DOHH2 (cell line): Measurements from ENCODE around the gene FHOD3.

ENCODE experiments used
- H3F3A ChIP-seq: fragments of 200-600 bp; sonication (generic), shearing (Covaris generic); 2 replicates; pipeline ENCODE4 v1.6.0; 2016; ENCODE audit warnings: antibody characterized with exemption, mild to moderate bottlenecking; ENCODE audit not compliant: control insufficient read depth, insufficient read depth
- H3K27ac ChIP-seq: fragments of 200-600 bp; sonication (generic); 2 replicates; pipeline ENCODE4 v1.5.1; 2014; ENCODE audit warnings: low read depth, mild to moderate bottlenecking, low read length, moderate library complexity
- H3K27me3 ChIP-seq: fragments of 200-600 bp; sonication (generic); 2 replicates; pipeline ENCODE4 v1.6.1; 2014; ENCODE audit warnings: mild to moderate bottlenecking, low read length, mixed read lengths; ENCODE audit not compliant: control insufficient read depth
- H3K36me3 ChIP-seq: fragments of 200-600 bp; sonication (generic); 2 replicates; pipeline ENCODE4 v1.6.1; 2014; ENCODE audit warnings: mild to moderate bottlenecking, low read length, moderate library complexity, mixed read lengths; ENCODE audit not compliant: control insufficient read depth
- H3K4me1 ChIP-seq: fragments of 200-600 bp; sonication (generic); 2 replicates; pipeline ENCODE4 v1.6.1; 2014; ENCODE audit warnings: mild to moderate bottlenecking, low read length, mixed read lengths; ENCODE audit not compliant: control insufficient read depth
- H3K4me2 ChIP-seq: fragments of 200-600 bp; sonication (generic); 2 replicates; pipeline ENCODE4 v1.6.0; 2014; ENCODE audit warnings: mild to moderate bottlenecking, low read length, moderate library complexity
- H3K4me3 ChIP-seq: fragments of 200-600 bp; sonication (generic); 2 replicates; pipeline ENCODE4 v1.5.1; 2014; ENCODE audit warnings: mild to moderate bottlenecking, low read length, mixed read lengths
- H3K79me2 ChIP-seq: fragments of 200-600 bp; sonication (generic); 2 replicates; pipeline ENCODE4 v1.6.1; 2014; ENCODE audit warnings: mild to moderate bottlenecking, low read length, mixed read lengths; ENCODE audit not compliant: control insufficient read depth
- H3K9me2 ChIP-seq: fragments of 200-600 bp; sonication (generic); replicated peaks from 2 replicates; pipeline ENCODE4 v1.6.1; 2014; ENCODE audit warnings: mild to moderate bottlenecking, low read length, mixed read lengths; ENCODE audit not compliant: control insufficient read depth
- H3K9me3 ChIP-seq: fragments of 200-600 bp; sonication (generic); 2 replicates; pipeline ENCODE4 v1.6.1; 2014; ENCODE audit warnings: antibody characterized with exemption, low read length, mixed read lengths; ENCODE audit not compliant: control insufficient read depth, insufficient read depth
- H4K20me1 ChIP-seq: fragments of 200-600 bp; sonication (generic); 2 replicates; pipeline ENCODE4 v1.6.0; 2014; ENCODE audit warnings: low read depth, mild to moderate bottlenecking, antibody characterized with exemption, low read length, moderate library complexity; ENCODE audit not compliant: control insufficient read depth, insufficient read depth
- CTCF ChIP-seq: fragments of 200-600 bp; sonication (generic); IDR thresholded peaks from one replicate; pipeline ENCODE4 v1.5.1; 2014; ENCODE audit warnings: antibody characterized with exemption, mild to moderate bottlenecking, low read depth, low read length; ENCODE audit not compliant: poor library complexity, severe bottlenecking
- EZH2phosphoT487 ChIP-seq: fragments of 200-600 bp; sonication (generic); IDR thresholded peaks from 2 replicates; pipeline ENCODE4 v1.6.1; 2017; ENCODE audit warnings: borderline replicate concordance, mild to moderate bottlenecking, antibody characterized with exemption, low read length, moderate library complexity, mixed read lengths

Gene FHOD3

GRCh38 chr18:36389027-36389426 lies 91.5 kb downstream of the FHOD3 start:
- no peak for TF ChIP-seq EZH2phosphoT487
- no peak for TF ChIP-seq CTCF

GRCh38 chr18:36389811-36390581 lies 92.5 kb downstream of the FHOD3 start:
- Histone ChIP-seq H3K9me3 (no peaks in the 10 kb centered on the region), H3K4me1 (no peaks in the 10 kb centered on the region), H3K4me2 (no peak overlapping the region), H4K20me1 (no peaks in the 10 kb centered on the region), H3K27me3 (no peaks in the 10 kb centered on the region), H3K4me3 (no peak overlapping the region), H3K27ac (no peak overlapping the region), H3F3A (no peaks in the 10 kb centered on the region), H3K79me2 (no peaks in the 10 kb centered on the region), H3K36me3 (no peaks in the 10 kb centered on the region), H3K9me2 (no peaks in the 10 kb centered on the region)
- no peak for TF ChIP-seq EZH2phosphoT487
- TF ChIP-seq CTCF: no peak

More at GRCh38 chr18:36389027-36389426, 91.5 kb downstream of the FHOD3 start:
- Histone ChIP-seq H3F3A (no peaks in the 10 kb centered on the region), H3K27ac (no peak overlapping the region), H3K9me3 (no peaks in the 10 kb centered on the region), H3K4me3 (no peak overlapping the region), H3K4me2 (no peak overlapping the region), H3K36me3 (no peaks in the 10 kb centered on the region), H3K4me1 (no peaks in the 10 kb centered on the region), H4K20me1 (no peaks in the 10 kb centered on the region), H3K27me3 (0 out of 2 replicates have a peak, but pooled peaks cover 3% of the 10 kb centered on the region), H3K9me2 (no peaks in the 10 kb centered on the region), H3K79me2 (no peaks in the 10 kb centered on the region)

- H3K9me3 ChIP-seq: no peaks in the 10 kb centered on the region
- no peak overlapping the region for H3K27ac ChIP-seq
- H3K79me2 ChIP-seq: no peaks in the 10 kb centered on the region
- H3F3A ChIP-seq: no peaks in the 10 kb centered on the region
- H3K27me3 ChIP-seq: no peaks in the 10 kb centered on the region
- no peaks in the 10 kb centered on the region for H3K4me1 ChIP-seq
- H3K4me3 ChIP-seq: no peak overlapping the region
- no peak for TF ChIP-seq CTCF
- TF ChIP-seq EZH2phosphoT487: no peak
- no peaks in the 10 kb centered on the region for H4K20me1 ChIP-seq
- H3K4me2 ChIP-seq: no peak overlapping the region
- H3K9me2 ChIP-seq: no peaks in the 10 kb centered on the region
- no peaks in the 10 kb centered on the region for H3K36me3 ChIP-seq
Observed at GRCh38 chr18:36391426-36392145, 94.1 kb downstream of the FHOD3 start.
